ENCODE results near the gene LAMTOR4.

Gene LAMTOR4

DNA sequence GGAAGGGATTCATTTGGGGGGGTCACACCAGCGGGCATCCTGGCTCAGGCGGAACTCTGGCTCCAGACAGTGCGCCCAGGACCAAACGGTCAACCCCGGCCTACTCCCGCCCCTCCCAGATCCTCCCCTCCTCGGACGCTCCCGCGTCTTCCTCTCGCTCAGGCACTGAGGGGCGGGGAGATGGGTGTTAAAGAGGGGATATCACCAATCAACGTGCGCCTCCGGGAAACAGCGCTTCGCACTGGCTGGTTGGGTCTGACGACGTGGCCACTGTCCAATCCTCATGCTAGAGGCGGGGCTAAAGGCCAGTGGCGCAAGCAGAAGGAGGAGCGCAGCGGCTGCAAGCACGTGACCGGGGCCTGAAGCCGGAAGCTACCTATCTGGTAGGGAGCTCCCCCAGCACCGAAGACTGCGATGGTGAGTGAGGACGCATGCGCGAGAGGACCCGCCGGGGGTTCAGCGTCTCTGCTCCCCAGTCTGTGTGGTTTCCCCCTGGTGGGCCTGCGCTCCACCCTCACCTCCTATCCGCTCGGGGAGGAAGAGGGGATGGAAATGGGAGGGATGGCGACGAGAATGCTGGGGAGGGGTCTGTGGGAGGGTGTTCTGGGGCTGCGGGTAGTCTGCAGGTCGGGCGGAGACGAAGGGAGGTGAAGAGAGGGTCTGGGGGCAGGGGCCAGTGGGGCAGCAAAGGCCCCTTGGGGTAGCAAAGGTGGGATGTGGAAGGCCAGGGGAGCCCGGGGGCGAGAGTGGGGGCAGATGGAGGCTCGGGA lies at the start of gene LAMTOR4:
LAMTOR4 (plus strand) TSS at position 360 of the 770 bp plus-strand sequence; CDS start at position 415, 55 bp downstream.
- DNase-seq (ENCODE audit: low spot score), result peak; percentile 97

DNA sequence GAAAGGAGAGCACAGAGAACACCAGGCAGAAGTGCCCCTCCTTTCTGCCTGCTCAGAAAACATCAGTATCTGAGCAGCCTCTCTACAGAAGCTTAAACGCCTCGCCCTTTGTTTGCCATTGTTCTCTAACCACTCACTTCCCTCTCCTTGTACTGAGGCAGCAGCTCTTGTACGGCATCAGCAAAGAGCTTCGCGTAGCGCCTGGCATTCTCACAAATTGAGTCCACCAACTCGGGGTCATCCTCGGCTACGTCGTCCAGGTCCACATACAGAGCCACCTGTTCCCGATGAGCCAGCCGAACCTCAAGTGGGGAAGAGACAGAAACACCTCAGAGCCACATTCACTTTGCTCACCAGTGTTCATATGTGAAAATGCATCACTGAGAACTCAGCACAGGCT lies 49.3 kb upstream of the LAMTOR4 start:
- DNase-seq (ENCODE audit: low spot score), result no peak

DNA sequence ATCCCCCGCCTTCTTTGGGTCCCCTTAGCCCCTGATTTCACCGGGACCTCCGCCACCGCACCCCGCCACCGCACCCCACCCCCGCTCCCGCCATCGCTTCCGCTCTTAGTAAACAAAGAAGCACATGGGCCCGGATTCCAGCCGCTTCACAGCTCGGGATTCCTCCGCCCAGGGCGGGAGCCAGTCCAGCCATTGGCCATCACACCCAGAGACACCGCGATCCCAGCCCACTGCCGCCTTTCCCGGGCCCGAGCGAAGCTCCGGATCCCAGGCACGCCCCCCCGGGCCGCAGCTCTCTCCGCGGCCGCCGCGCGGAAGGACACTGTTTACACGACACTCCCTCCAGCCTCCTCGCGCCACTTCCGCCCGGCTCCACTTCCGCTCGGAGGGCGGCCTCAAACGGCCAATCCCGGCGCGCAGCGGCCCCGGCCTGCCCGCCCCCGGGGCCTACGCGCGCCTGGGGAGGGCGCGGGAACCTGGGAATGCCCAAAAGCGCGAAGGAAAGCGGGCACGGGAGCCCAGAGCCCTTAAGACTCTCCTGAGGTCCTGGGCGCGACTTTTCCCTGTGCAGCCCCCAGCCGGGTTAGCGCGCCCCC lies 48.2 kb upstream of the LAMTOR4 start:
- peak; percentile 95 for DNase-seq (ENCODE audit: low spot score)

DNA sequence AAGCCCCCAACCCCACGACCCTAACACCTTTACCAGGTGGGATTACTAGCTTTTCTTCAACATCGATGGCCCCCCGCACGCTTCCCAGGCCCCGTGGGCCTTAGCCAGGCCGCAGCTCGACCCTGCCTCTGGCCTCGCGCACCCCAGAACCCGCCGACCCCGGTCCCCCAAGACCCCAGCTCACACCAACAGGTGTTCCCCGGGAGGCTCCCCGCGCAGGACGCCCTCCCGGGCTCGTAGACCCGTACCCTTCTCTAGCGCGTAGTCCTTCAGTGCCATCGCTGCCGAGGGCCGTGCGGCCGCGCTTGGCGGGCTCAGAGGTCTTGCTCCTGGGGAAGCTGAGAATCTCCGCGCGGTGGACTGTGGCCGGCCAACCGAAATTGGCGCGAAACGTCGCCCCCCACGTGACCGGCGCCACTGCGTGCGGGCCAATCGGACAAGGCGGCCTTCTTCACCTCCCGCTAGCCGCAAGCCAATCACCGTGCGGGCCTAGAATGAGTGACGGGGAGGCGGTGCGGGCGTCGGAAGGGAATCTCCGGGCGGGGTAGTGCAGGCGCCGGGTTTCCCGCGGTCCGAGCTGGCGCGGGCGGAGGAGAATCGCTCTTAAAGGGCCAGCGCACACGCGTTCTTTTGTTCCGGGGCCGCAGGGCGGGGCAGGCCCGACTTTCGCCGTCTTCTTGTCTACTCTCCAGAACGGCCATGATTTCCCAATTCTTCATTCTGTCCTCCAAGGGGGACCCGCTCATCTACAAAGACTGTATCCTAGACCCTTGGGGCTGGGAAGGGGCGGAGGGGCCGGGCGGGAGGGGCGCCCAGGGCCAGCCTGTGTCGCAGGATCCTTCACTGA lies 47.5 kb upstream of the LAMTOR4 start, which contains the start of the genes AP4M1 and MCM7:
AP4M1 (plus strand) TSS at position 628 of the 847 bp plus-strand sequence; CDS start at position 700, 72 bp downstream.
MCM7 (minus strand) TSS at position 382 of the 847 bp plus-strand sequence; CDS start at position 279, 103 bp downstream.
- peak; percentile 96 for DNase-seq (ENCODE audit: low spot score)

DNA sequence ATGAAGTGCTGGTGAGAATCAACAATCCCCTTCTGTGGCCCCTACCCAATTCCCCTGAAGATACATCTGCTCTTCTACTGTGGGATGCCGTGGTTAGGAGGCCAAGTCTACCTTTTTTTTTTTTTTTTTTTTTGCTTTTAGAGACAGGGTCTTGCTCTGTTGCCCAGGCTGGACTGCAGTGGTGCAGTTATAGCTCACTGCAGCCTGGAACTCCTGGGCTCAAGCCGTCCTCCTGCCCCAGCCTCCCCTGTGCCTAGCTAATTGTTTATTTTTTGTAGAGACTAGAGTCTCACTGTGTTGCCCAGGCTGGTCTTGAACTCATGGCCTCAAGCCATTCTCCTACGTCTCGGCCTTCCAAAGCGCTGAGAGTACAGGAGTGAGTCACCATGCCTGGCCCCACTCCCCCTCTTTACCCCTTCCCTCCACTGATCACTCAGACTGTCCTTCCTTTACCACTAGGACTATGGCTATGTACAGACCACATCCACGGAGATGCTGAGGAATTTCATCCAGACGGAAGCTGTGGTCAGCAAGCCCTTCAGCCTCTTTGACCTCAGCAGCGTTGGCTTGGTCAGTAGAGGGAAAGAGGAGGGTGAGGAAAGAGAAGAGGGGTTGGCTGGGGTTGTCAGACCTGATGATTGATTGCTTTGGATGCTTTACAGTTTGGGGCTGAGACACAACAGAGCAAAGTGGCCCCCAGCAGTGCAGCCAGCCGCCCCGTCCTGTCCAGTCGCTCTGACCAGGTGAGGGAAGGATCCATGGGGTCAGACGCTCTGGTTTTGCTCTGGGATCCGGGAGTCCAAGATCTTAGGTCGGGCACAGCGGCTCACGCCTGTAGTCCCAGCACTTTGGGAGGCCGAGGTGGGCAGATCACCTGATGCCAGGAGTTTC lies 45.5 kb upstream of the LAMTOR4 start:
- no peak for DNase-seq (ENCODE audit: low spot score)

DNA sequence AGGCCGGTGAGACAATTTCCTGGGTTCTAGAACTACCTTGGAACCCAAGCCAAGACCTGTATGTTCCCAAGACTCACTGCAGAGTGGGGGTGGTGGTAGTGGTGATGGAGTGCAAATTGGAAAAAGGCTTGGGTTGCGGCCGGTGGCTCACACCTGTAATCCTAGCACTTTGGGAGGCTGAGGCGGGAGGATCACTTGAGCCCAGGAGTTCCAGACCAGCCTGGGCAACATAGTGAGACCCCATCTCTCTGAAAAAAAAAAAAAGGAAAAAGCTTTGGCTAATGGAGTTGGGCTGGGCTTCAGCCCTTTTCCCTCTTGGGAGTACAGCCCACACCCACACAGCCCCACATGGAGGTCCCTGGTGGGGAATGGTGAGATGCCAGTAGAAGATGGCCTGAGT lies 43.2 kb upstream of the LAMTOR4 start:
- DNase-seq (ENCODE audit: low spot score), result no peak

DNA sequence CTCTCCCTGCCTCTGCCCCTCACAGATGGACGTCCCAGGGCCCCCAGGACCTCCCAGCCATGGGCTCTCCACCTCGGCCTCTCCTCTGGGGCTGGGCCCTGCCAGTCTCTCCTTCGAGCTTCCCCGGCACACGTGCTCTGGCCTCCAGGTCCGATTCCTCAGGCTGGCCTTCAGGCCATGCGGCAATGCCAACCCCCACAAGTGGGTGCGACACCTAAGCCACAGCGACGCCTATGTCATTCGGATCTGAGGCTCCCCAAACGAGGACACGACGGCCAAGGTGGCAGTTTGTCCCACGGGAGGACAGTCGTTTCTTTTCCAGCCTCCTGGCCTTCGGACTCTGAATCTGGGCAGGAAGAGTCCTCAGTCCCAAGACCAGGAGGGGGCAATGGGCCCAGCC lies 42.1 kb upstream of the LAMTOR4 start:
- DNase-seq (ENCODE audit: low spot score), result no peak

DNA sequence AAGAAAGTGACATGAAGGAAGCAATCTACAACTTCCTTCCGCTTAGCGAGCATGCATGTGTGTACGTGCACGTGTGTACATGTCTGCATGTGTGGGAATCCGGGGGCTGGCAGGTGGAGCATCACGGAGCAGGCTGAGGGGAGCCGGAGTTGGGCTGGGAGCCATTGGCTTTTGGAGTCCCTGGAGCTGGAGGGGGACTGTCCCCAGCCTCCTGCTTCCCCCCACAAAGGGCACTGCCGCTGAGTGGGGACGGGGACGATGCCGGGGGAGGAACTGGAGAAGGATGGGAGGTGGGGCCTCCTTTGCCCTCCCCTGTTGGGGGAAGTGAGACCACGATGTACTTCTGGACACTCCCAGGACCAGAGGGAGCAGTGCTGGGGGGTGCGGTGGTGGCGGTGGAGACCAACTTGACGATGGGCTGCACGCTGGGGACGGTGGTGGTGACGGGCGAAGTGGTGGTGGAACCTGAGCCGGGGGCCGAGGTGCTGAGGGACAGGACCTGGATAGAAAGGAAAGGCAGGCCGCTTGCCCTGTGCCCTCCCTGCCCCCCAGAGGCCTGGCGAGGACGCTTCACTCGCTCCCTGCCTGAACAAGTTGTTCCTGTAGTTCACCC lies 41.5 kb upstream of the LAMTOR4 start:
- no peak for DNase-seq (ENCODE audit: low spot score)

DNA sequence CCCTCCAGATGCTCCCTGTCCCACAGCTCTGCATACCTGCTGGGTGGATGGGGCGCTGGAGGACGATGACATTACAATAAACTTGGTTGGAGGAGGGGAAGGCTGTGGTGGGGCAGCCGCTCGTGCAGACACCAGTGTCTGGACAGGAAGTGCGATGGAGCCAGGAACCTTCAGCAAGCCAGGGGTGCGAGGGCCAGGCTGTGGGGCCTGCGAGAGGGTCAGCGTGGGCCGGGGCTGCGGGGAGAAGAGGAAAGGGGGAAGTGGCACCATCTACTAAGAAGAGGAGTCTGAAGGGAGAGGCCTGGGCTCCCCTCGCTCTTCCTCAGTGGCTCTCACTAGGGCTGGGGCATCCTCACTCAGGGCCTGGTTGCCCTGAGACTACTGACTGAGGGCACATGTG lies 40.8 kb upstream of the LAMTOR4 start:
- no peak for DNase-seq (ENCODE audit: low spot score)

DNA sequence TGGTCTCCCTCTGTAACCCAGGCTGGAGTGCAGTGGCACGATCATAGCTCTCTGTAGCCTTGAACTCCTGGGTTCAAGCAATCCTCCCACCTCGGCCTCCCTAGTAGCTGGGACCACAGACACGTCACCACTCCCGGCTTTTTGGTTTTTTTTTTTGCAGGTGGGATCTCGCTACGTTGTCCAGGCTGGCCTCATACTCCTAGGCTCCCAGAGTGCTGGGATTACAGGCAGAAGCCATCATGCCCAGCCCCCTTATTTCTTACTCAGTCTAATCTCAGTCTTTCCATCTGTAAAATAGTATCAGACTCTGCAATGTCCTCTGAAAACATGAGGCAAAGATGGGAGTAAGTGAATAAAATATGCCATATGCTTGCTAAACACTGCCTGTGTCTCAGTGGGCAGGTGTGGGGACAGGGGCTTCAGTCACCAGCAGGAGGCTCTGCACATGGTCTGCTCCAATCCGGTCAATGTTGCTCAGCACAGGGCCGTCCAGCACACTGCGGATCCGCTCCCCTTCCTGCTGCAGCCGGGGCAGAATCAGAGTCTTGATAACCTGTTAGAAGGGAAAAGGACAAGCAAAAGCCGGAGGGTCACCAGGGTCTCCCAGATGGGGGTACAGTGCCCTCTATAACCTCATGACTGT lies 39.1 kb upstream of the LAMTOR4 start:
- DNase-seq (ENCODE audit: low spot score), result no peak

DNA sequence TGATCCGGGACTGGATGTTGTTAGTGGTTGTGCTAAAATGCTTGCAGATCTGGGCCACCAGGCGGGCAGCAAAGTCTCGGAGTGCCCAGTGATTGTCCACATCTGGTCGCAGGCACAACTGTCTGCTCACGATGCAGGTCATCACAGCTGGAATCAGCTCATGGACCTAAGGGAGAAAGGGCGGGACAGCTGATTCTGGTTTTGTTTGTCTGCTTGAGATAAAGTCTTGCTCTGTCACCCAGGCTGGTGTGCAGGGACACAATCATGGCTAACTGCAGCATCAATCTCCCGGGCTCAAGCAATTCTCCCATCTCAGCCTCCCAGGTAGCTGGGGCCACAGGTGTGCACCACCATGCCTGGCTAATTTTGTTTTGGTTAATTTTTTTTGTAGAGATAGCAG lies 37.6 kb upstream of the LAMTOR4 start:
- no peak for DNase-seq (ENCODE audit: low spot score)

DNA sequence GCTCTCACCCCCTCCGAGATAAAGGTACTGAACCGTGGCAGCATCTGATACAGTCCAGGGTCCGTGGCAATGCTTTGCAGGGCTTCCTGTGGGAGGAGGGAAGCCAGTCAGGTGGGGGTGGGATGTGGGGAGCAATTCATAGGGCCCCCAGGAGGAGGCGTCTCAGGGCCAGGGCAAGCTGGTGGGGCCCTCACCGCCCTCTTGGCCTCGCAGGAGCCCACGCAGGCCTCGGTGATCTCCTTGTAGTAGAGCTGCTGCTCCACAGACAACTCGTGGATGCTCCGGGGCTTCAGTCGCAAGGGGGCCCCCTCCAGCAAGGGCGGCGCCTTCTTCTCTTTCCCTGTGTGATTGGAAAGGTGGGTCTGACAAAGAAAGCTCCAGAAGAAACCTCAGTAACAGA lies 36.8 kb upstream of the LAMTOR4 start:
- DNase-seq (ENCODE audit: low spot score), result no peak

DNA sequence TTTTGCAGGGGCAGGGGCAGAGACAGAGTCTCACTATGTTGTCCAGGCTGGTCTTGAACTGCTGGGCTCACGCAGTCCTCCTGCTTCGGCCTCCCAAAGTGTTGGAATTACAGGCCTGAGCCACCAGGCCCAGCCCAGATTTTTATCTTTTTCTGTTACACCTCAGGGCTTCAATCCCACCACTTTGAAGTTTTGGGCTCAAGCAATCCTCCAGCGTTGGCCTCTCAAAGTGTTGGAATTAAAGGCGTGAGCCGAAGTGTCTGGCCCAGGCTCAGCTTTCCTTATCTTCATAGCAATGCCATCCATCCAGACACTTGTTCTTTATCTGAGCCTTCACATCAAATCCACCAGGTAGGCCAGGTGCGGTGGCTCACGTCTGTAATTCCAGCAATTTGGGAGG lies 33.7 kb upstream of the LAMTOR4 start:
- no peak for DNase-seq (ENCODE audit: low spot score)

DNA sequence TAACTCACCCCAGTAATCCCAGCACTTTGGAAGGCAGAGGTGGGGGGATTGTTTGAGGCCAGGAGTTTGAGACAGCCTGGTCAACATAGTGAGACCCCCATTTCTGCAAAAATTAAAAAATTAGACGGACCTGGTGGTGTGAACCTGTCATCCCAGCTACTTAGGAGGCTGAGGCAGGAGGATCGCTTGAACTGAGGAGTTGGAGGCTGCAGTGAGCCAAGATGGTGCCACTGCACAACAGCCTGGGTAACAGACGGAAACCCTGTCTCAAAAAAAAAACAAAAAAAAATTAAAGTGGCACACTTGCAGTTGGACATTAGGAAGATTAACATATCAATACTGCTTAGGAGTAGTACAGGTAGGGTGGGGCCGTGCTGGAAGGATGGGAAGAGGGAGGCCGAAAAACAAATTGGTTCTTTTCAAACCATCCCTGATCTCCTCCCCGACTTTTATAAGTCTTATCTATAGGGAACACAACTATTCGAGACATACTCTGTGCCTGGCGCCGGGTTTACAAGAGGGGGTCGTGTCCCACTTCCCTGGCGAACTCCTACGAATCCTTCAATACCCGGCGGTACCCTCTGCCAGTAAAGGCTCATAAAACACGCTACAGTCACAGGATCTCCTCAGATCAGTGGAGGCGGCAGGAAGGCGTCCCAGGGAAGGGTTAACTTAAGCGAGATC lies 30.2 kb upstream of the LAMTOR4 start:
- no peak for DNase-seq (ENCODE audit: low spot score)

DNA sequence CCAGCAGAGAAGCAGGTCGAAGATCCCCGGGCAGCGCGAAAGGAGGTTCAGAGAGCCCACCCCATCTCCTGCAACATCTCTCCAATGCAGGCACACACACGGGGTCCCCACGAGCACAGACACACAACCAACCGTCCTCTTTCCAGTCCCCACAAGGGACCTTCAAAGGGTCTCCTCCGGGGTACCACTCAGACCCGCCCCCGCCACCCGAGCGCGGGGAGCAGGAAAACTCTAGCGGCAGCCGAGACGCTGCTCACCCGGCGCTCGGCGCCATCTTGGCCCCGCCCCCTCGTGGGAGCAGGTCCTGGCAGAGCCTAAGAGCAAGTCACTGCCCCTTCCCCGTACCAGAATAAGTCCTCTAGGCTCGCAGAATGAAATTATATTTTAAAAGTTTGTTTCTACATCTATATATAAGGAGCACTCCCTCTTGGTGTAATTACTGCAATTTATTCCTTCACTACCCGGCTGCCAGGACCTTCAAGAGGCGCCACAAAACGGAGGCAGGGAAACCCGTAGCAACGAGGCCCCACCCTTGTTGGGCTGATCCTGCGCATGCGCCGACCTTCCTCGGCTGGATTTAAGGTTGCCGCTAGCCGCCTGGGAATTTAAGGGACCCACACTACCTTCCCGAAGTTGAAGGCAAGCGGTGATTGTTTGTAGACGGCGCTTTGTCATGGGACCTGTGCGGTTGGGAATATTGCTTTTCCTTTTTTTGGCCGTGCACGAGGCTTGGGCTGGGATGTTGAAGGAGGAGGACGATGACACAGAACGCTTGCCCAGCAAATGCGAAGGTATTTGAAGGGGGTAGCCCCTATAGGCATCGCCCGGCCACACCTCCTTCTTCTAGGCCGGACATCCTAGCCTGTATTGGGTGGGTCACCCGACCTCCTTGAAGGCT lies 29.4 kb upstream of the LAMTOR4 start, which contains the start of the genes CNPY4 and TAF6:
CNPY4 (plus strand) TSS at position 563 of the 898 bp plus-strand sequence; CDS start at position 674, 111 bp downstream.
TAF6 (minus strand) TSS at position 287 of the 898 bp plus-strand sequence. CDS start 5,149 bp downstream, outside the sequence.
- peak; percentile 98 for DNase-seq (ENCODE audit: low spot score)

DNA sequence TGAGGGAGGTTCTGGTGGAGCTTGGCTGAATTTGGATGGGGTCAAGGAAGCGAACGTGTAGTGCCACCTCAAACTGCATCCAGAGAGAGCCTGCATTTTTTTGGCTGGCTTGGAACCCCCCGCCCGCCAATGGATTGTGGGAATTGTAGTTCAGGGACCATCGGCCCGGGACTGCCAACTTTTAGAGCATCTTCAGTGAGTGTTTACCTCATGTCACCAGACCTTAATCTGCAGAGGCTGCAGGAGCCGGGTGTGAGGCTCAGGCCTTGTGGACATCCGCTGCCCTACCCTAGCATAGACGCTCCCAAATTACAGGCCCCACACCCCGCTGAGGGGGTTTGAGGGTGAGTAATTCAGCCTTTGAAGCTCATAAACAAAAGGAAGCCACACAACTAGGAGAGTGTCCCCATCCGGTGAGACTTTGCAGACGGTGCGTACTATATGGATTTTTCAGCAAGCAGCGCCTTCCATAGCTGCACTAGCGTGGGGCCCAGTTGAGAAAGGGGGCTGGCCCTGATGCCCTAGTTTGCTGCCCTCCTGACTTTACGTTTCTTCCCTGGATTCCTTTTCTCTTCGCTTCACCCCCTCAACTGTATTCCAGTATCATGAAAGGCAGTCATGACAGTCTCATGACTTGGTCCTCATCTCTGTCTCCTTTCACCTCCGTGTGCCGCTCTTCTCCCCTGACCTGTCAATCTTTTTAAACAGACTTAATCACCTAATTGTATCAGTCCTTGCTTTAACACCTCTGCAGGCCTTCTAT lies 28.6 kb upstream of the LAMTOR4 start:
- peak; percentile 81 for DNase-seq (ENCODE audit: low spot score)

DNA sequence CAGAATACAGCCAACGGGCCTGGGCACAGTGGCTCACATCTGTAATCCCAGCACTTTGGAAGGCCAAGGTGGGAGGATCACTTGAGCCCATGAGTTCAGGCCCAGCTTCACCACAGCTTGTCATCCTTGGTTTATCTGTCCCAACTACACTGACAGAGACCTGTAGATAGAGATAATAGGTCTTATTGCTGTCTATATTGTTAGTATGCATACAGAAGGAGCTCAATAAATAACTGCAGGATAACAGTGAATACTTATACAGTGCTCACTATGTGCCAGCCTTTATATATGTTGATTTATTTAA lies 28.0 kb upstream of the LAMTOR4 start:
- DNase-seq (ENCODE audit: low spot score), result no peak

DNA sequence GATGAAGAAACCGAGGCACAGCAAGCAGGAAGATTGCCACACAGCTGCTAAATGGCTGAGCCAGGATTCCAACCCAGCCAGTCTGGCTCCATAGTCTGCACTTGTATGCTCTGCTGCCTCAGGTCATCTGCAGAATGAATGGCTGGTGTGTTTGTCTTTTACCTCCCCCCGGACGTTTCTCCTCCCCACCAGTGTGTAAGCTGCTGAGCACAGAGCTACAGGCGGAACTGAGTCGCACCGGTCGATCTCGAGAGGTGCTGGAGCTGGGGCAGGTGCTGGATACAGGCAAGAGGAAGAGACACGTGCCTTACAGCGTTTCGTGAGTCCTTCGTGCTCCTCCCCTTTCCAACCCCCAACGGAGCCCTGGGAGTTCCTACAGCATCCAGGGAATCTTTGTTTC lies 26.7 kb upstream of the LAMTOR4 start:
- DNase-seq (ENCODE audit: low spot score), result no peak
